Large intestine (tissue), 3 donors: ENCODE results near the gene CACNA1C. TPM values are rescaled to one million over a fixed set of nuclear protein-coding genes. Genes with fewer than 3 reads are reported as not detected.

ENCODE experiments used
- DNase-seq, 2 donors: peaks; one replicate each; pipeline versions ENCODE4 v3.0.0 to v3.0.0-alpha.2; 2013
- H3K27ac ChIP-seq: one replicate; pipeline ENCODE4 v1.5.1; 2013; ENCODE audit warnings: low read length
- H3K27me3 ChIP-seq: 2 replicates; pipeline ENCODE4 v1.6.1; 2013; ENCODE audit warnings: low read length; ENCODE audit not compliant: control insufficient read depth, insufficient read depth
- H3K36me3 ChIP-seq: 2 replicates; pipeline ENCODE4 v1.6.1; 2013; ENCODE audit warnings: low read length; ENCODE audit not compliant: control insufficient read depth, insufficient read depth
- H3K4me1 ChIP-seq: one replicate; pipeline ENCODE4 v1.6.1; 2013; ENCODE audit warnings: low read length; ENCODE audit not compliant: control insufficient read depth, insufficient read depth
- H3K4me3 ChIP-seq: one replicate; pipeline ENCODE4 v1.5.1; 2013; ENCODE audit warnings: low read length
- H3K9me3 ChIP-seq: one replicate; pipeline ENCODE4 v1.6.1; 2013; ENCODE audit warnings: mild to moderate bottlenecking, low read depth, low read length, moderate library complexity; ENCODE audit not compliant: control insufficient read depth
- WGBS: methylation state at CpG from one replicate; pipeline ENCODE4 v1.1.5; 2013; ENCODE audit warnings: low lambda C conversion rate; ENCODE audit not compliant: insufficient coverage; 5-methylcytosine and 5-hydroxymethylcytosine counted together
- polyA plus RNA-seq: library from polyadenylated mRNA; unstranded; fragments of 120-200 nt; gene quantifications from one replicate; pipeline ENCODE4 v1.2.1, GENCODE V29; 2013

CACNA1C gene
- polyA plus RNA-seq, 1 donor, result 5.9 TPM

DNA sequence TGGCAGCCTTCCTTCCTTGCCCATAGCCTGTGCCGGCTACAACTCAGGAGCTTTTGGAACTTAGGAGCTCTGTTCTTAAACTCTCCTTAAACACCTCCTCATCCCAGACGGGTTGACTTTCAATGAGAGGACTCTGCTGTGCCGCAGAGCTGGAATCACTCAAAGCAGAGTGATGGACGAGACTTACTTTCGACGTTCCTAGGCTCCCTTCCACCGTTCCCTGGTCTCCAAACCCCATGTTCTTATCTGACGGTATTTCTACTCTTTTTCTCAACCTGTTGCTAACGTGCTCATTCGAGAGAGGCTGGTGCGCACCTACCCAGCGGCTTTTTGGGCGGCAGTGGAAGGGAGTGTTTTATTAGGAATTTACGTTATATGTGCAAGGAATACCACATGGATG is 232.7 kb downstream of the CACNA1C start:
- H3K4me1 ChIP-seq, result peaks cover 8% of the 10 kb centered on the region
- H3K9me3 ChIP-seq, result no peaks in the 10 kb centered on the region
- H3K4me3 ChIP-seq, result no peak overlapping the region
- no peak for DNase-seq
- H3K36me3 ChIP-seq, result no peaks in the 10 kb centered on the region
- H3K27ac ChIP-seq, result no peak overlapping the region
- H3K27me3 ChIP-seq, result no peaks in the 10 kb centered on the region
- no CpG with 5 or more reads among the region's 14 CpGs for WGBS

DNA sequence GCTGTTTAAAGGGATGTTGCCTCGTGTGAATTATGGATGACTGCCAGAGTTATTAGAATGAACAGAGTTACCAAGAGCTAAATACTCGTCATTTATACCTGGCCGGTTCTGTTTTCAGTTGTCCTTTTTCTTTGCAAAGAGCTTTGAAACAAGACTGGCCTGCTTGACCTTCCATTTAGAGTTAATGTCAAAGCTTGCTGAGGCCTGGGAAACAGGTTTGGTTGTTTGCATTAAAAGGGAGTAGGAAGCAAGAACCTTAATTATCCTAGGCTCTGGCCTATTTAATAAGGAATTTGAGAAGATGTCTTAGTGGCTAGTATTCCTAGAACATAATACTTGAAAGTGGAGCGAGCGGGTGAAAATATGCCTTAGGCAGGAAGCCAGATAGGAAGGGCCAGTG is 233.3 kb downstream of the CACNA1C start:
- peaks cover 8% of the 10 kb centered on the region for H3K4me1 ChIP-seq
- no peak overlapping the region for H3K4me3 ChIP-seq

DNA sequence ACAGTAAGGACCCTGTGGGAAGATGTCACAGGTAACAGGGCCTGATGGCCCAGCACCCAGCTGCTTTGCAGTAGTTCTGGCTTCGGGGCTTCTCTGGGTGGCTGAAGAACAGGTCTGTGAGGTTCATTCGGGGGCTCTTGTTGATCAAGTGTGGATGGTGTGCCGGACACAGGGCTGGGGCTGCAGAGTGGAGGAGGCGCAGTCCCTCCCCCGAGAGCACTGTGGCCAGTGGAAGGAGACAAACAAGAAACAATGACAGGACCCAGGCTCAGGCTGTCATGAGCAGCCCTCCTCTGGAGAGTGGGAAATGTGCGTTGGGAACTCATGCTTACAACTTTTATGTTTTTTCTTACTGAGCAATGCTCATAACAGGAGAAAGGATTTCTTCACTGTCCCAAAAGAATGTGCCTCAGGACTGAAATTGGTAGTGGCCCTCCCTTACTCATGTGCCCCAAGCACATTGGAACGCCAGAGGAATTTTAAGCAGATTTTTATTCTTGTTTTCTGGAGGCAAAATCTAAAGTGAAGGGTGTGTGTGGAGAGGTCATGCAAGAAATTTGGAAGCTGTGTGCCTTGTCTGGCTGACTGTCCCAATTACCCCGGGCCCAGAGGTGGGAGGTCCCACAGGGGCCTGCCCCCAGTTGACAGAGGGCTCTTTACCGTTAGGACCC is 233.8 kb downstream of the CACNA1C start:
- H3K27me3 ChIP-seq, result no peaks in the 10 kb centered on the region
- DNase-seq, result no peak
- no peak overlapping the region for H3K27ac ChIP-seq
- H3K4me1 ChIP-seq, result peaks cover 8% of the 10 kb centered on the region
- no peaks in the 10 kb centered on the region for H3K9me3 ChIP-seq
- no CpG with 5 or more reads among the region's 9 CpGs for WGBS
- H3K4me3 ChIP-seq, result no peak overlapping the region
- H3K36me3 ChIP-seq, result no peaks in the 10 kb centered on the region

More for the DNA sequence above, 233.3 kb downstream of the CACNA1C start:
- H3K27me3 ChIP-seq, result no peaks in the 10 kb centered on the region
- H3K9me3 ChIP-seq, result no peaks in the 10 kb centered on the region
- no peak overlapping the region for H3K27ac ChIP-seq
- 93% methylated on average over 2 of the region's 5 CpGs for WGBS
- no peaks in the 10 kb centered on the region for H3K36me3 ChIP-seq
- no peak for DNase-seq

DNA sequence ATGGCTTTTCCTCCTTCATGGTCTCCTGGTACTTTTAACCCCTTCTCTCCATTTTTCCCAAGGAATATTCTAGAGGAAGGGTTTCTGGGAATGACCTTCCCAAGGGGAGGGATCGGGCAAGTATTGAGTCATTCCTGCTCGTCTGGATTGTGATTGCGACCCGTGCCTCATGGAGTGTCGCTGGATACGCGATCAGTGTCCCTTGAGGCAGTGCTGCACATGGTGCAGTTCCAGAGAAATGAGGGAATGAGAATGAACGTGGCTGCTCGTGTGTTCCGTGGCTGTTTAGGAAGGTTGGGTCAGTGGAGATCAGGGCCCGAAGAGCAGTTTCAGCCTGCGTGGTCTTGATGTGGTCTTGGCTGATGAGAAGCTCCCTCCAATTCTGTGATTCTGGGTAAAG is 234.4 kb downstream of the CACNA1C start:
- Histone ChIP-seq H3K36me3 (no peaks in the 10 kb centered on the region), H3K27me3 (no peaks in the 10 kb centered on the region), H3K9me3 (no peaks in the 10 kb centered on the region), H3K4me3 (no peak overlapping the region), H3K27ac (no peak overlapping the region), H3K4me1 (peaks cover 8% of the 10 kb centered on the region)
- DNase-seq, result no peak
- WGBS, result no CpG with 5 or more reads among the region's 12 CpGs

DNA sequence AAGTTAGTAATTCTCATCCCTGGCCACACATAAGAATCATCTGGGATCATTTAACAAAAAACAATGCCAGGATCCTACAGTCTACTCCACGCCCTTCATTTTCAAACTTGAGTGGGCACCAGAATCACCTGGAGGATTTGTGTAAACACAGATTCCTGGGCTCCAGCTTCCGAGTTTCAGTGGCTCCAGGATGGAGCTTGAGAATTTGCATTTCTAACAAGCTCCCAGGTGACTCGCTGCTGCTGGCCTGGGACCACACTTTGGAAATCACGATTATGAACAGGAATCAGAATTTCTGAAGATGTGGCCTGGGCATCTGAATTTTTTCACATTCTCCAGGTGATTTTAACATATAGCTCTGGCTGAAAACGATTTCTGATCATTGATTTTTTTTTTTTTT is 234.8 kb downstream of the CACNA1C start:
- H3K27me3 ChIP-seq, result no peaks in the 10 kb centered on the region
- peaks cover 8% of the 10 kb centered on the region for H3K4me1 ChIP-seq
- H3K27ac ChIP-seq, result no peak overlapping the region
- no peaks in the 10 kb centered on the region for H3K9me3 ChIP-seq
- H3K4me3 ChIP-seq, result no peak overlapping the region
- WGBS, result 100% methylated on average over 1 of the region's 5 CpGs
- DNase-seq, result no peak
- H3K36me3 ChIP-seq, result no peaks in the 10 kb centered on the region

DNA sequence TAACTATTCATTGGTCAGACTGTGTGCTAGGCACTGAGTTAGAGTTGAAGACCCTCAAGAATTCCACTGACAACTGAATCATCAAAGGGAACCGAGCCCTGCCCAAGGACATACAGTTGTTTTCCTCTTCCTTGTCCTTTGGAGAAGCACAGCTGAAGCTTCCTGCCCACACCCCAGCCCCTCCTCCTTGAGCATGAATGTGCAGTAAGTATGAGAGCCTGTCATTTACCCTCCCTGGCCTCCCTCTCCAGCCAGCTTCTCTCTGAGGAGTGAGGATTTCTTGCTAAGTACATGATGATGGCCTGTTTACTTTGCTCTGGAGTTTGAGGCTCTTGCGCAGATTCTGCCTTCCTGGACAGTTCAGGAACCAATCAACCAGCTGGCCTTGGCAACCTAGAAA is 235.2 kb downstream of the CACNA1C start:
- Histone ChIP-seq H3K27me3 (no peaks in the 10 kb centered on the region), H3K36me3 (no peaks in the 10 kb centered on the region), H3K27ac (no peak overlapping the region), H3K4me1 (peaks cover 8% of the 10 kb centered on the region), H3K9me3 (no peaks in the 10 kb centered on the region), H3K4me3 (no peak overlapping the region)
- DNase-seq, result no peak
- no CpG with 5 or more reads among the region's 2 CpGs for WGBS

DNA sequence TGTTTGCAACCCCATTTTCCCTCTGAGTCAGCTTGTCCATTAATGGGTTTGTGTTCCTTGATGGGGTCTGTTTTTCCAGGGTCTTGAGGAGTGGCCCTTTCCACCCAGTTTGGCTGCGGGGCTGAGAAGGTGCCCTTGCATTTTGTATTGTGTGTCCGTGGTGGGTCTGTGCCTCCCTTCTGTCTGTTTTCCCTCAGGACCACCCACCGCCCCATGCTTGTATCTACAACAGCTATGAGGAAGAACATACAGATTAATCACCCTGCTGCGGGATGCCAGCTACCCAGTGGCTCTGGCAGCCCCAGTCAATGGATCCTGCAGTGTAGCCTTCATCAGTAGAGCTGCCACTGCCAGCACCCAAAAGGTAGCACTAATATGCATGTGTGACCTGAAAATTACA is 235.7 kb downstream of the CACNA1C start:
- no peaks in the 10 kb centered on the region for H3K36me3 ChIP-seq
- H3K9me3 ChIP-seq, result no peaks in the 10 kb centered on the region
- no CpG with 5 or more reads among the region's 4 CpGs for WGBS
- peaks cover 8% of the 10 kb centered on the region for H3K4me1 ChIP-seq
- H3K27ac ChIP-seq, result no peak overlapping the region
- no peak for DNase-seq
- H3K4me3 ChIP-seq, result no peak overlapping the region
- no peaks in the 10 kb centered on the region for H3K27me3 ChIP-seq

DNA sequence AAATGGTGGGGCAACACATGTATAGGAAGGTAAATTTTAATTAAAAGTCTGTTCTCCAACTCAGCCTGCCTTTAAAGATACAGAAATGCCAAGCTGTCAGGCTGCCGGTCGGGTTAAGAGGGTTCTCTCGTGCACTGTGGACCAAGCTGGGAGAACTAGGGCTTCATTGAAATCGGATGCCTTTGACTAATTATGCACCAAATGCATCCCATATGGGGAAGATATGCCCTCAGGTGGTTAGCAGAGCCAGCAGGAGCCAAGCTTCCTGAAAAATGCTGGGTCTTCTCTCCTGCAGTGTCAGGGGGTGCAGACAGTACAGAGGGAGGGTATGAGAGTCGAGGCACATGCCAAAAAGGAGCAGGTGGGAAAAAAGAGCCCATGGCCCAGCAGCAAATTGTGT is 236.1 kb downstream of the CACNA1C start:
- Histone ChIP-seq H3K27me3 (no peaks in the 10 kb centered on the region), H3K4me1 (peaks cover 5% of the 10 kb centered on the region), H3K4me3 (no peak overlapping the region), H3K36me3 (no peaks in the 10 kb centered on the region), H3K9me3 (no peaks in the 10 kb centered on the region), H3K27ac (no peak overlapping the region)
- no peak for DNase-seq
- WGBS, result no CpG with 5 or more reads among the region's 5 CpGs

DNA sequence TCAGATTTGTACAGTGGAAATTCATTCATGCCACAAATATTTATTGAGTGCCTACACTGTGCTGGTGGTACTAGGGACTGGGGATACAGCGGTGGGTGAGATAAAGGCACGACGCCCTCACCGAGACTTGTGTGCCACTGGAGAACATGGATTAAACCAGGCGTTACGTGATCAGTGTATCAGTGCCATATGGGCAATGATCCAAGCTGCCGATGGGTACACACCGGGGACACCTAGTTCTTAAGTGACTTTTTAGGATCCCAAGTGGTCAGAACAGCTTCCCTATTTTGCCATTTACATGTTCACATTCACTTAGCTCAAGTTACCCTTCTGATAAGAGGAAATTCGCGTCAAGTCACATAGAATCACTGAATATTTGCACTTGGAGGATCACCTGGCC is 236.7 kb downstream of the CACNA1C start:
- Histone ChIP-seq H3K36me3 (no peaks in the 10 kb centered on the region), H3K9me3 (no peaks in the 10 kb centered on the region), H3K27me3 (no peaks in the 10 kb centered on the region), H3K4me3 (no peak overlapping the region), H3K27ac (no peak overlapping the region), H3K4me1 (peaks cover 3% of the 10 kb centered on the region)
- DNase-seq, result no peak
- no CpG with 5 or more reads among the region's 10 CpGs for WGBS

DNA sequence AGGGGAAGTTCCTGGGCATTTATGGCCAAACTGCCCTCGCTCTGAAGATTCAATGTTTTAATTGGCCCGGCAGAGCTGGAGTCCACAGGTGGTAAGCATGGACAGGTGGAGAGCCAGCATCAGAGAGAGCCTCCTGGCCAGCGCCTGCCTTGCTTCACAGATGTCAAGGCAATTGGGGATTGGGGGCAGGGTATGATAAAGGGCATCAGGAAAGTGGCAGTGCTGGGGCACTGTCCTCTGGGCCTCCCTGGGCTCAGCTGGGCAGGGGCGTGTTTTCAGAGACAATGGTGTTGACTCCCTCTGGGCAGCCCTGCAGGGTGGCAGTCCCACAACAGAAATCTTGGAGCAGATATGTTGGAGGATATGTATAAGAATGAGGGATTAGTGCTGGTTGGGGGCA is 237.3 kb downstream of the CACNA1C start:
- no peaks in the 10 kb centered on the region for H3K9me3 ChIP-seq
- no peak overlapping the region for H3K4me3 ChIP-seq
- no peak for DNase-seq
- no peak overlapping the region for H3K27ac ChIP-seq
- peaks cover 2% of the 10 kb centered on the region for H3K4me1 ChIP-seq
- no peaks in the 10 kb centered on the region for H3K36me3 ChIP-seq
- no peaks in the 10 kb centered on the region for H3K27me3 ChIP-seq
- no CpG with 5 or more reads among the region's 4 CpGs for WGBS

DNA sequence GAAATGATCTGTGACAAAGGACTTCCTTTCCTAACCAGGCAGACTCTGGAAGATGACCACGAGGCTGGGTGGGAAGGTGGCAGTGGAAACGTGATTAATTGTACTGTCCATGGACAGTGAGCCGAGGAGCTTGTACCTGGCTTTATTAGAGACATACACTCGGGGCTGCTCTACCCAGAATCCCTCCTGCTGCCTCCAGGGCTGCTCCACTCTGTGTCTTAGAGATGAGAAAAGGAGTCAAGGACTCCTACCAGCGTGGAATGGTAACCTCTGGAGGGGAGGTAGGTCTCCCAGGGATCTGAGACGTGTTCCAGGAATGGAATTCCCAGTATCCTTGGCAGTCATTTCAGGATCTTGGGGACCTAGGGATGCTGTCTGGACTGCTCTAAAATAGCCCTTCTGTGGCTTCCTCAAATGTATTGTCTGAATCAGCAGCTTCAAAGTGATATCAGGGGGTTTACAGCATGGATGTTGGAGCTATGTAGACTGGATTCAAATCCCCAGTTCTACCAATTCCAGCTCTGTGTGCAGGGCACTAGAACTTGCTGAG is 237.8 kb downstream of the CACNA1C start:
- no peak overlapping the region for H3K4me3 ChIP-seq
- no peak overlapping the region for H3K27ac ChIP-seq
- peaks cover 2% of the 10 kb centered on the region for H3K4me1 ChIP-seq
- no peaks in the 10 kb centered on the region for H3K9me3 ChIP-seq
- H3K27me3 ChIP-seq, result no peaks in the 10 kb centered on the region
- no peak for DNase-seq
- WGBS, result 100% methylated on average over 1 of the region's 6 CpGs
- no peaks in the 10 kb centered on the region for H3K36me3 ChIP-seq
